ENCODE data around the gene AGBL4. TPM values are rescaled to one million over a fixed set of nuclear protein-coding genes. Genes with fewer than 3 reads are reported as not detected.

The AGBL4 gene
- total RNA-seq, 4 donors from 2014 or later: 0.08 to 0.71 (median 0.60) TPM

DNA sequence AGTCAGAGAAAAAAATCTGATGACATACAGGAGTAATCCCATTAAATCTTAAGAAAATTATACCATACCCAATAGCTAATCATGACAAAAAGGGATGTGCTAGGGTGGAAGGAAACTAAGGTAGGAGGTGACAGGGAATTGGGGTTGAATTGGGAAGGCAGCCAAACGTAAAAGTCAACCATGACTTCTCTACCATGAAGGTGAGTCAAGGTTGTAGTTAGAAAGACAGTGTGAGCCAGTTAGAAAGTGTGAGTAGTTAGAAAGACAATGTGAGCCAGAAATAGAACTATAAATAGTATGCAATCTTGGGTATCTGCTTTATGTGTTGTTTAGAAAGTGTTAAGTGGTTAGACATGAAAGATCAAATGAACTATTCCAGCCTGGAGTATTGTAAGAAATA lies 556.8 kb downstream of the AGBL4 start:
- DNase-seq (ENCODE audit: low spot score in 2 of 2): no peak
- intact Hi-C loops (cut with DNase I; ENCODE audit: low total_unique reads): no loop called here
- no peak overlapping the region for H3K4me3 ChIP-seq (ENCODE audit: low read depth, poor library complexity, severe bottlenecking)
- WGBS, 2 donors: 73 to 79% methylated on average over 1 of the region's 1 CpG
- no peak for TF ChIP-seq POLR2A (IDR thresholded peaks at IDR 0.05)
- TF ChIP-seq CTCF (IDR thresholded peaks at IDR 0.05): no peak

- no peak for DNase-seq (ENCODE audit: low spot score in 2 of 2)
- no peak for TF ChIP-seq POLR2A (IDR thresholded peaks at IDR 0.05)
- no peak for TF ChIP-seq CTCF (IDR thresholded peaks at IDR 0.05)
- 55 to 68% methylated on average over 4 of the region's 4 CpGs for WGBS, 2 donors
- intact Hi-C loops (cut with DNase I; ENCODE audit: low total_unique reads): no loop called here
- H3K4me3 ChIP-seq (ENCODE audit: low read depth, poor library complexity, severe bottlenecking): no peak overlapping the region
Observed at GRCh38 chr1:49465486-49466185, 558.1 kb downstream of the AGBL4 start.

DNA sequence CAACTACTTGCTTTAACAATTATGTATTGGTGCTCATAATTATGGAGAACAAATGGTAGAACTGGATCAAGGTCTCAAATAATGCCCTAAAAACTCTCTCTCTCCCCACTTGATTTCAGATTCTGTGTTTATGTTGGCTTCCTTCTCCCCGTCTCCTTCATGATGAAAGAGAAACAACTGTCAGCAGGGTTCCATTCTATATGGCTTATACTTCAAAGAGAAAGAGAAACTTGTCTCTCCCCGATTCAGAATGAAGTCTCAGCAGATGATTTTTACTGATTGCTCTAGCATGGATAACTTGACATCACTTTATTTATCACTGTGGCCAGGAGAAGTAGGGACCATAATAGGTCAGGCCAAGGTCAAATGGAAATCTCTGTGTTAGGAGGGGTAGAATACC lies 575.6 kb downstream of the AGBL4 start:
- no peak overlapping the region for H3K4me3 ChIP-seq (ENCODE audit: low read depth, poor library complexity, severe bottlenecking)
- intact Hi-C loops (cut with DNase I; ENCODE audit: low total_unique reads): no loop called here
- 62 to 83% methylated on average over 2 of the region's 2 CpGs for WGBS, 2 donors
- DNase-seq (ENCODE audit: low spot score in 2 of 2): no peak
- TF ChIP-seq POLR2A (IDR thresholded peaks at IDR 0.05): no peak

- 43 to 53% methylated on average over 2 of the region's 2 CpGs for WGBS, 2 donors
- DNase-seq (ENCODE audit: low spot score in 2 of 2): no peak
- intact Hi-C loops (cut with DNase I; ENCODE audit: low total_unique reads): no loop called here
- TF ChIP-seq POLR2A (IDR thresholded peaks at IDR 0.05) (no peak), CTCF (IDR thresholded peaks at IDR 0.05) (no peak)
- H3K4me3 ChIP-seq (ENCODE audit: low read depth, poor library complexity, severe bottlenecking): no peak overlapping the region
Observed at GRCh38 chr1:49436865-49437264, 586.9 kb downstream of the AGBL4 start.

- DNase-seq (ENCODE audit: low spot score in 2 of 2): no peak
- TF ChIP-seq CTCF (IDR thresholded peaks at IDR 0.05): no peak
- no peak for TF ChIP-seq POLR2A (IDR thresholded peaks at IDR 0.05)
- H3K4me3 ChIP-seq (ENCODE audit: low read depth, poor library complexity, severe bottlenecking): no peak overlapping the region
- intact Hi-C loops (cut with DNase I; ENCODE audit: low total_unique reads): no loop called here
Observed at GRCh38 chr1:49435291-49435690, 588.5 kb downstream of the AGBL4 start.

GRCh38 chr1:49424782-49425181 lies 599.0 kb downstream of the AGBL4 start:
- WGBS, 2 donors: 73 to 85% methylated on average over 3 of the region's 3 CpGs
- H3K4me3 ChIP-seq (ENCODE audit: low read depth, poor library complexity, severe bottlenecking): no peak overlapping the region
- intact Hi-C loops (cut with DNase I; ENCODE audit: low total_unique reads): no loop called here
- no peak for DNase-seq (ENCODE audit: low spot score in 2 of 2)
- TF ChIP-seq CTCF (IDR thresholded peaks at IDR 0.05) (no peak), POLR2A (IDR thresholded peaks at IDR 0.05) (no peak)

Data from lower leg skin (tissue), 4 donors.